IMR-90 (cell line): Measurements from ENCODE around the gene LDB2. TPM values are rescaled to one million over a fixed set of nuclear protein-coding genes. Genes with fewer than 3 reads are reported as not detected.

ENCODE experiments used
- ATAC-seq: fragments of 200-7000 bp; cut with Tn5 transposase; 2 replicates; pipeline ENCODE4 v1.9.1; 2020; ENCODE audit warnings: low read depth, mild to moderate bottlenecking, moderate library complexity
- BruUV-seq: library from RNA; stranded (reverse); fragments of 400-500 nt; replicated peaks from 2 replicates; lab custom pipeline; 2021; lab: Mats Ljungman, UMichigan
- CTCF ChIA-PET: fragments of 300-600 bp; formaldehyde crosslinking; extraction: SDS; loops from one replicate; lab custom pipeline; 2021; ENCODE audit warnings: antibody characterized with exemption; lab: Yijun Ruan, JAX
- POLR2A ChIA-PET: fragments of 300-600 bp; sonication (Branson Sonifier 250); formaldehyde crosslinking; loops from one replicate; lab custom pipeline; 2022; ENCODE audit warnings: antibody characterized with exemption; ENCODE audit not compliant: unreplicated experiment; lab: Charles Lee
- DNase-seq: peaks from one replicate; pipeline ENCODE4 v3.0.0; 2013
- H2AFZ ChIP-seq: replicated peaks from 2 replicates; pipeline ENCODE3; 2013; ENCODE audit warnings: low read length, mild to moderate bottlenecking; ENCODE audit not compliant: poor library complexity
- H2AK5ac ChIP-seq: 2 replicates; pipeline ENCODE4 v1.6.1; 2013; ENCODE audit warnings: low read depth, low read length, inconsistent platforms
- H2AK9ac ChIP-seq: replicated peaks from 2 replicates; pipeline ENCODE3; 2013; ENCODE audit warnings: mild to moderate bottlenecking, low read depth, low read length, moderate library complexity; ENCODE audit not compliant: poor library complexity
- H2BK120ac ChIP-seq: 2 replicates; pipeline ENCODE4 v1.6.1; 2013; ENCODE audit warnings: low read depth, low read length, inconsistent platforms
- H2BK15ac ChIP-seq: 3 replicates; pipeline ENCODE4 v1.6.1; 2013; ENCODE audit warnings: low read depth, low read length, inconsistent platforms
- H2BK20ac ChIP-seq: 2 replicates; pipeline ENCODE4 v1.6.1; 2013; ENCODE audit warnings: low read depth, mild to moderate bottlenecking, inconsistent platforms, low read length, moderate library complexity
- H2BK5ac ChIP-seq: 2 replicates; pipeline ENCODE4 v1.6.1; 2013; ENCODE audit warnings: mild to moderate bottlenecking, low read depth, low read length, inconsistent platforms; ENCODE audit not compliant: poor library complexity, severe bottlenecking
- H3K14ac ChIP-seq: replicated peaks from 2 replicates; pipeline ENCODE4 v1.6.1; 2013; ENCODE audit warnings: low read depth, low read length, inconsistent platforms
- H3K18ac ChIP-seq: 2 replicates; pipeline ENCODE4 v1.6.1; 2013; ENCODE audit warnings: low read depth, low read length, control low read depth
- H3K23ac ChIP-seq: 2 replicates; pipeline ENCODE4 v1.6.1; 2013; ENCODE audit warnings: low read depth, low read length, inconsistent platforms
- H3K27ac ChIP-seq: 2 replicates; pipeline ENCODE4 v1.5.1; 2013; ENCODE audit warnings: mild to moderate bottlenecking, control low read depth, low read length; ENCODE audit not compliant: insufficient read depth
- H3K27me3 ChIP-seq: 2 replicates; pipeline ENCODE4 v1.6.1; 2013; ENCODE audit warnings: low read length; ENCODE audit not compliant: control insufficient read depth, insufficient read depth
- H3K36me3 ChIP-seq: 2 replicates; pipeline ENCODE4 v1.6.1; 2013; ENCODE audit warnings: low read length, mixed read lengths; ENCODE audit not compliant: control insufficient read depth, insufficient read depth
- H3K4ac ChIP-seq: 2 replicates; pipeline ENCODE4 v1.6.1; 2013; ENCODE audit warnings: low read depth, low read length, inconsistent platforms
- H3K4me1 ChIP-seq: 2 replicates; pipeline ENCODE4 v1.6.1; 2013; ENCODE audit warnings: low read length, mixed read lengths; ENCODE audit not compliant: control insufficient read depth, insufficient read depth
- H3K4me2 ChIP-seq: 2 replicates; pipeline ENCODE4 v1.6.1; 2013; ENCODE audit warnings: low read depth, mild to moderate bottlenecking, control low read depth, low read length, moderate library complexity
- H3K4me3 ChIP-seq: 2 replicates; pipeline ENCODE4 v1.5.1; 2013; ENCODE audit warnings: low read depth, mild to moderate bottlenecking, control low read depth, low read length, moderate library complexity; ENCODE audit not compliant: insufficient read depth
- H3K56ac ChIP-seq: 2 replicates; pipeline ENCODE4 v1.6.1; 2013; ENCODE audit warnings: low read length, inconsistent platforms; ENCODE audit not compliant: insufficient read depth; ENCODE audit errors: extremely low read depth
- H3K79me1 ChIP-seq, 2 experiments: 2 replicates each; pipeline ENCODE4 v1.6.1; 2013; ENCODE audit warnings: low read length in 2 of 2, inconsistent platforms in 1 of 2, low read depth in 1 of 2
- H3K9ac ChIP-seq: 2 replicates; pipeline ENCODE4 v1.6.1; 2013; ENCODE audit warnings: low read depth, low read length, control low read depth
- H3K9me1 ChIP-seq: 2 replicates; pipeline ENCODE4 v1.6.1; 2013; ENCODE audit warnings: low read length, inconsistent platforms; ENCODE audit not compliant: insufficient read depth
- H3K9me3 ChIP-seq: 2 replicates; pipeline ENCODE4 v1.6.1; 2013; ENCODE audit warnings: low read length; ENCODE audit not compliant: control insufficient read depth, insufficient read depth
- H4K20me1 ChIP-seq: 2 replicates; pipeline ENCODE4 v1.6.1; 2013; ENCODE audit warnings: low read length, inconsistent platforms; ENCODE audit not compliant: insufficient read depth
- H4K5ac ChIP-seq: 2 replicates; pipeline ENCODE4 v1.6.1; 2013; ENCODE audit warnings: mild to moderate bottlenecking, low read depth, low read length, control low read depth
- H4K8ac ChIP-seq, 2 experiments: 2 replicates each; pipeline ENCODE4 v1.6.1; 2013; ENCODE audit warnings: low read depth in 2 of 2, low read length in 2 of 2, control low read depth in 1 of 2, inconsistent platforms in 1 of 2
- H4K91ac ChIP-seq: 2 replicates; pipeline ENCODE4 v1.6.1; 2013; ENCODE audit warnings: low read depth, low read length, inconsistent platforms; ENCODE audit not compliant: insufficient read depth
- BHLHE40 ChIP-seq: fragments of 150-350 bp; IDR thresholded peaks from 2 replicates; pipeline ENCODE4 v1.6.1; 2016; ENCODE audit warnings: mild to moderate bottlenecking, low read depth, low read length
- CEBPB ChIP-seq: IDR thresholded peaks from 2 replicates; pipeline ENCODE4 v1.6.1; 2012; ENCODE audit warnings: low read depth, low read length, improper control_type of control experiment
- FOS ChIP-seq: fragments of 150-350 bp; IDR thresholded peaks from 2 replicates; pipeline ENCODE4 v1.6.1; 2016; ENCODE audit warnings: low read depth, low read length
- MAFK ChIP-seq: IDR thresholded peaks from 2 replicates; pipeline ENCODE4 v1.6.1; 2012; ENCODE audit warnings: low read depth, low read length, improper control_type of control experiment
- MXI1 ChIP-seq: IDR thresholded peaks from 2 replicates; pipeline ENCODE4 v1.6.1; 2012; ENCODE audit warnings: low read depth, mild to moderate bottlenecking, low read length, moderate library complexity, borderline replicate concordance
- NFE2L2 ChIP-seq: fragments of 150-350 bp; IDR thresholded peaks from 2 replicates; pipeline ENCODE4 v1.6.1; 2016; ENCODE audit warnings: low read depth, mild to moderate bottlenecking, low read length
- RAD21 ChIP-seq: IDR thresholded peaks from 2 replicates; pipeline ENCODE4 v1.6.1; 2012; ENCODE audit warnings: low read length, improper control_type of control experiment
- SMC3 ChIP-seq: fragments of 150-350 bp; IDR thresholded peaks from 2 replicates; pipeline ENCODE4 v1.6.1; 2016; ENCODE audit warnings: low read depth, mild to moderate bottlenecking, antibody characterized with exemption, low read length, moderate library complexity
- WGBS, 2 experiments: methylation state at CpG; one replicate each; pipeline versions ENCODE4 v1.1.5 to v1.1.7; 2013; ENCODE audit warnings: missing lambda C conversion rate in 2 of 2; ENCODE audit not compliant: insufficient read length in 1 of 2; ENCODE audit errors: extremely low coverage in 2 of 2; 5-methylcytosine and 5-hydroxymethylcytosine counted together
- dilution Hi-C: fragments of 300-500 bp; cut with HindIII; formaldehyde crosslinking; loops from one replicate; pipeline ENCODE4 v1.14.3; 2018; ENCODE audit warnings: low sequenced_read_pairs; ENCODE audit not compliant: unreplicated experiment
- in situ Hi-C: fragments of 300-500 bp; cut with MboI; formaldehyde crosslinking; loops from 3 replicates; pipeline ENCODE4 v1.14.3; 2019; ENCODE audit warnings: low sequenced_read_pairs, inconsistent platforms, mixed read lengths
- intact Hi-C: fragments of 100-400 bp; cut with micrococcal nuclease; formaldehyde crosslinking; loops from 2 replicates; pipeline ENCODE4 v1.10.0; 2022
- polyA plus RNA-seq, 3 experiments: library from polyadenylated mRNA; depleted of rRNA; stranded (reverse); fragments of >200 nt; gene quantifications; 2 replicates each; pipeline ENCODE4 v1.2.3, GENCODE V29; 2012; ENCODE audit warnings: low replicate concordance in 1 of 3
- total RNA-seq: library from RNA; depleted of rRNA; stranded (reverse); fragments of >200 nt; gene quantifications from 2 replicates; pipeline ENCODE4 v1.2.3, GENCODE V29; 2012
- TF ChIP-seq, protein P1 (sequence below): fragments of 150-350 bp; IDR thresholded peaks from 2 replicates; pipeline ENCODE4 v1.6.1; 2016; ENCODE audit warnings: low read depth, mild to moderate bottlenecking, low read length, moderate library complexity, borderline replicate concordance

The LDB2 gene
- total and polyA plus RNA-seq, 2 of the 4 experiments (the other 2 are of a cell fraction): 67.9 to 116 TPM

- Histone ChIP-seq H2BK20ac (no peak overlapping the region), H3K9me3 (no peaks in the 10 kb centered on the region), H3K4ac (no peak overlapping the region), H2AFZ (no peak overlapping the region), H3K4me3 (no peak overlapping the region), H3K23ac (no peak overlapping the region), H2BK15ac (no peak overlapping the region), H2BK120ac (no peak overlapping the region), H3K18ac (no peak overlapping the region), H2BK5ac (no peak overlapping the region), H3K36me3 (no peaks in the 10 kb centered on the region; the same call in 1 of the 2 replicates), H4K8ac (no peak overlapping the region), H3K9me1 (peaks cover 6% of the 10 kb centered on the region; the same call in 1 of the 2 replicates), H3K27ac (no peak overlapping the region), H3K27me3 (no peaks in the 10 kb centered on the region), H3K9ac (no peak overlapping the region), H4K5ac (no peak overlapping the region), H3K79me1 (no peaks in the 10 kb centered on the region), H3K4me2 (no peak overlapping the region), H4K20me1 (no peaks in the 10 kb centered on the region), H3K56ac (no peak overlapping the region), H2AK9ac (no peak overlapping the region), H2AK5ac (no peak overlapping the region), H3K14ac (no peak overlapping the region), H4K91ac (no peak overlapping the region), H3K4me1 (peaks cover 8% of the 10 kb centered on the region)
- in situ Hi-C loops (no loop called here), intact Hi-C loops (no loop called here), dilution Hi-C loops (no loop called here)
- BruUV-seq: no TSS peak
- WGBS, 2 experiments: 90% methylated on average over 3 of the region's 3 CpGs; no CpG with 5 or more reads in 1 of the 2 experiments
- no peak for DNase-seq
- ChIA-PET CTCF (no interaction called here), POLR2A (no interaction called here)
- no peak for ATAC-seq
- TF ChIP-seq, protein P1, sequence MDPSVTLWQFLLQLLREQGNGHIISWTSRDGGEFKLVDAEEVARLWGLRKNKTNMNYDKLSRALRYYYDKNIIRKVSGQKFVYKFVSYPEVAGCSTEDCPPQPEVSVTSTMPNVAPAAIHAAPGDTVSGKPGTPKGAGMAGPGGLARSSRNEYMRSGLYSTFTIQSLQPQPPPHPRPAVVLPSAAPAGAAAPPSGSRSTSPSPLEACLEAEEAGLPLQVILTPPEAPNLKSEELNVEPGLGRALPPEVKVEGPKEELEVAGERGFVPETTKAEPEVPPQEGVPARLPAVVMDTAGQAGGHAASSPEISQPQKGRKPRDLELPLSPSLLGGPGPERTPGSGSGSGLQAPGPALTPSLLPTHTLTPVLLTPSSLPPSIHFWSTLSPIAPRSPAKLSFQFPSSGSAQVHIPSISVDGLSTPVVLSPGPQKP: no peak
- TF ChIP-seq RAD21 (no peak), NFE2L2 (no peak), FOS (no peak), MAFK (no peak), CEBPB (no peak), BHLHE40 (no peak), MXI1 (no peak), SMC3 (no peak)
Observed at GRCh38 chr4:16582036-16582435, 316.4 kb downstream of the LDB2 start.
